H1 (cell line): ENCODE data around the gene MTCH2. TPM values are rescaled to one million over a fixed set of nuclear protein-coding genes. Genes with fewer than 3 reads are reported as not detected.

Experiments used
- CTCF ChIA-PET: fragments of 300-600 bp; sonication (Branson Sonifier 250); formaldehyde crosslinking; loops from one replicate; lab custom pipeline; 2021; ENCODE audit not compliant: partially characterized antibody; lab: Charles Lee
- POLR2A ChIA-PET: fragments of 300-600 bp; sonication (Branson Sonifier 250); formaldehyde crosslinking; loops from one replicate; lab custom pipeline; 2021; ENCODE audit warnings: inconsistent platforms; ENCODE audit not compliant: partially characterized antibody; lab: Charles Lee
- DNase-seq, 2 experiments: peaks; one replicate each; pipeline versions ENCODE4 v3.0.0 to v3.0.0-alpha.2; 2010 to 2022; ENCODE audit warnings: low spot score in 2 of 2, low read depth in 1 of 2, mixed read lengths in 1 of 2
- FAIRE-seq: peaks from 2 replicates; lab custom pipeline; 2011; peaks lifted over from hg19 to GRCh38; lab: Jason Lieb, UNC
- H2AFZ ChIP-seq: 2 replicates; pipeline ENCODE4 v1.8.1; 2012; ENCODE audit warnings: low read length, inconsistent platforms
- H2AK5ac ChIP-seq: 2 replicates; pipeline ENCODE4 v1.6.1; 2013; ENCODE audit warnings: low read depth, low read length
- H2BK120ac ChIP-seq: replicated peaks from 2 replicates; pipeline ENCODE3; 2013; ENCODE audit warnings: low read depth, low read length, inconsistent platforms
- H2BK12ac ChIP-seq: 2 replicates; pipeline ENCODE4 v1.6.1; 2013; ENCODE audit warnings: low read depth, low read length
- H2BK15ac ChIP-seq: 2 replicates; pipeline ENCODE4 v1.6.1; 2013; ENCODE audit warnings: low read length
- H2BK20ac ChIP-seq: 2 replicates; pipeline ENCODE4 v1.6.1; 2013; ENCODE audit warnings: low read length
- H2BK5ac ChIP-seq: 2 replicates; pipeline ENCODE4 v1.6.1; 2013; ENCODE audit warnings: low read depth, low read length
- H3K14ac ChIP-seq: 2 replicates; pipeline ENCODE4 v1.6.1; 2013; ENCODE audit warnings: inconsistent platforms; ENCODE audit not compliant: insufficient read length
- H3K18ac ChIP-seq: 2 replicates; pipeline ENCODE4 v1.6.1; 2013; ENCODE audit warnings: low read length; ENCODE audit errors: extremely low read depth
- H3K23ac ChIP-seq: 2 replicates; pipeline ENCODE4 v1.6.1; 2013; ENCODE audit warnings: inconsistent platforms; ENCODE audit not compliant: insufficient read length
- H3K23me2 ChIP-seq: 2 replicates; pipeline ENCODE4 v1.6.1; 2013; ENCODE audit warnings: low read depth, low read length
- H3K27ac ChIP-seq: 2 replicates; pipeline ENCODE4 v1.6.1; 2011; ENCODE audit warnings: low read depth, low read length, inconsistent platforms
- H3K27me3 ChIP-seq, 4 experiments: replicated peaks in 1 of 4; 1 replicate in 1 of 4; 2 replicates in 3 of 4; pipeline versions ENCODE4 v1.6.1 to v1.8.1; 2011 to 2013; ENCODE audit warnings: low read length in 3 of 4, mild to moderate bottlenecking in 3 of 4, inconsistent platforms in 2 of 4, mixed read lengths in 2 of 4, moderate library complexity in 1 of 4; ENCODE audit not compliant: control insufficient read depth in 3 of 4, insufficient read depth in 3 of 4; ENCODE audit errors: extremely low read depth in 1 of 4
- H3K36me3 ChIP-seq, 4 experiments: 2 replicates each; pipeline versions ENCODE4 v1.6.1 to v1.8.1; 2011 to 2013; ENCODE audit warnings: mild to moderate bottlenecking in 4 of 4, low read length in 3 of 4, moderate library complexity in 2 of 4, control low read depth in 1 of 4, inconsistent platforms in 1 of 4; ENCODE audit not compliant: insufficient read depth in 4 of 4, control insufficient read depth in 2 of 4
- H3K4ac ChIP-seq: replicated peaks from 2 replicates; pipeline ENCODE3; 2013; ENCODE audit warnings: low read length, low read depth, mixed read lengths, inconsistent platforms; ENCODE audit not compliant: insufficient read length
- H3K4me1 ChIP-seq, 4 experiments: replicated peaks in 1 of 4; 1 replicate in 1 of 4; 2 replicates in 3 of 4; pipeline versions ENCODE4 v1.6.1 to v1.8.1; 2011 to 2013; ENCODE audit warnings: low read length in 3 of 4, inconsistent platforms in 2 of 4, mixed read lengths in 1 of 4; ENCODE audit not compliant: insufficient read depth in 4 of 4, control insufficient read depth in 3 of 4
- H3K4me2 ChIP-seq, 2 experiments: 2 replicates each; pipeline versions ENCODE4 v1.6.1 to v1.8.1; 2011 to 2013; ENCODE audit warnings: low read depth in 2 of 2, low read length in 2 of 2, control low read depth in 1 of 2, inconsistent platforms in 1 of 2, mild to moderate bottlenecking in 1 of 2; ENCODE audit not compliant: insufficient read depth in 1 of 2
- H3K4me3 ChIP-seq, 4 experiments: fragments of 200-600, 300-600 bp in 1 of 4; sonication (generic), shearing (Covaris generic), sonication (Bioruptor Twin) in 1 of 4; 2 replicates each; pipeline versions ENCODE4 v1.5.1 to v1.8.1; 2011 to 2016; ENCODE audit warnings: low read length in 4 of 4, low read depth in 3 of 4, control low read depth in 2 of 4, inconsistent platforms in 2 of 4, mild to moderate bottlenecking in 2 of 4, mixed read lengths in 1 of 4, moderate library complexity in 1 of 4; ENCODE audit not compliant: insufficient read depth in 2 of 4; ENCODE audit errors: extremely low read depth in 1 of 4
- H3K56ac ChIP-seq: replicated peaks from 2 replicates; pipeline ENCODE3; 2013; ENCODE audit warnings: low read depth, mild to moderate bottlenecking, mixed read lengths, low read length, inconsistent platforms; ENCODE audit not compliant: insufficient read length
- H3K79me1 ChIP-seq: 2 replicates; pipeline ENCODE4 v1.6.1; 2013; ENCODE audit warnings: low read depth, low read length, control low read depth
- H3K79me2 ChIP-seq, 2 experiments: 2 replicates each; pipeline versions ENCODE4 v1.6.1 to v1.8.1; 2012 to 2013; ENCODE audit warnings: low read length in 2 of 2, mild to moderate bottlenecking in 2 of 2, inconsistent platforms in 1 of 2; ENCODE audit not compliant: insufficient read depth in 2 of 2, control insufficient read depth in 1 of 2
- H3K9ac ChIP-seq, 4 experiments: replicated peaks in 1 of 4; 1 replicate in 1 of 4; 2 replicates in 3 of 4; pipeline versions ENCODE4 v1.6.1 to v1.8.1; 2011 to 2013; ENCODE audit warnings: low read depth in 3 of 4, low read length in 3 of 4, control low read depth in 2 of 4, mild to moderate bottlenecking in 2 of 4, moderate library complexity in 2 of 4, inconsistent platforms in 1 of 4; ENCODE audit errors: extremely low read depth in 1 of 4
- H3K9me3 ChIP-seq, 2 experiments: 2 replicates each; pipeline versions ENCODE4 v1.6.1 to v1.8.1; 2012 to 2013; ENCODE audit warnings: mild to moderate bottlenecking in 2 of 2, moderate library complexity in 2 of 2, control low read depth in 1 of 2, inconsistent platforms in 1 of 2, low read depth in 1 of 2, low read length in 1 of 2, mixed read lengths in 1 of 2; ENCODE audit not compliant: insufficient read depth in 2 of 2
- H4K20me1 ChIP-seq, 2 experiments: replicated peaks in 1 of 2; 2 replicates each; pipeline versions ENCODE3 to v1.8.1; 2011 to 2013; ENCODE audit warnings: inconsistent platforms in 2 of 2, low read length in 2 of 2, mild to moderate bottlenecking in 1 of 2; ENCODE audit not compliant: insufficient read depth in 2 of 2, control insufficient read depth in 1 of 2
- H4K5ac ChIP-seq: 2 replicates; pipeline ENCODE4 v1.6.1; 2013; ENCODE audit warnings: low read length, low read depth, mixed read lengths, inconsistent platforms; ENCODE audit not compliant: insufficient read length
- H4K8ac ChIP-seq: 2 replicates; pipeline ENCODE4 v1.8.0; 2013; ENCODE audit warnings: mild to moderate bottlenecking, moderate library complexity, low read length, inconsistent platforms; ENCODE audit not compliant: insufficient read depth; ENCODE audit errors: extremely low read depth
- H4K91ac ChIP-seq: replicated peaks from 2 replicates; pipeline ENCODE3; 2013; ENCODE audit warnings: low read length, mixed read lengths, inconsistent platforms; ENCODE audit not compliant: insufficient read length
- KDM4A ChIP-seq: IDR thresholded peaks from one replicate; pipeline ENCODE4 v1.7.1; 2012; ENCODE audit warnings: low read depth, mild to moderate bottlenecking, moderate library complexity, low read length, inconsistent platforms; ENCODE audit not compliant: severe bottlenecking
- SP4 ChIP-seq: IDR thresholded peaks from 2 replicates; pipeline ENCODE4 v1.6.1; 2012; ENCODE audit warnings: low read length, inconsistent platforms
- WGBS, 2 experiments: shearing (Covaris generic) in 1 of 2; methylation state at CpG; one replicate each; pipeline versions ENCODE4 v1.1.6 to v1.1.7; 2013 to 2015; ENCODE audit warnings: low lambda C conversion rate in 2 of 2, mixed read lengths in 2 of 2, inconsistent platforms in 1 of 2, low coverage in 1 of 2, missing lambda C conversion rate in 1 of 2; ENCODE audit not compliant: insufficient replicate concordance in 2 of 2, insufficient coverage in 1 of 2, insufficient read length in 1 of 2; ENCODE audit errors: extremely low coverage in 1 of 2, missing lambda C conversion rate in 1 of 2; 5-methylcytosine and 5-hydroxymethylcytosine counted together
- polyA plus RNA-seq, 7 experiments: library from polyadenylated mRNA; depleted of rRNA in 3 of 7; stranded (reverse) in 5 of 7; unstranded in 2 of 7; fragments of >200 nt in 5 of 7; fragments of 200-250 nt in 2 of 7; gene quantifications; 1 replicate in 5 of 7; 2 replicates in 1 of 7; 4 replicates in 1 of 7; pipeline versions ENCODE4 v1.2.1 to v1.2.3, GENCODE V29; 2011 to 2013; ENCODE audit warnings: missing spikeins in 2 of 7, mixed read lengths in 2 of 7
- total RNA-seq: library from RNA; stranded (reverse); fragmentation: NEBNext Ultra II Directional; extraction: Animal tissue kit (Norgen Biotek cat#: 25700); gene quantifications from 2 replicates; pipeline ENCODE4 v1.2.1, GENCODE V29; 2021

MTCH2 gene
- total and polyA plus RNA-seq, 2 of the 8 experiments (the other 6 are each of a cell fraction or from before 2014, with no cell fraction given) = 157 to 171 TPM

DNA sequence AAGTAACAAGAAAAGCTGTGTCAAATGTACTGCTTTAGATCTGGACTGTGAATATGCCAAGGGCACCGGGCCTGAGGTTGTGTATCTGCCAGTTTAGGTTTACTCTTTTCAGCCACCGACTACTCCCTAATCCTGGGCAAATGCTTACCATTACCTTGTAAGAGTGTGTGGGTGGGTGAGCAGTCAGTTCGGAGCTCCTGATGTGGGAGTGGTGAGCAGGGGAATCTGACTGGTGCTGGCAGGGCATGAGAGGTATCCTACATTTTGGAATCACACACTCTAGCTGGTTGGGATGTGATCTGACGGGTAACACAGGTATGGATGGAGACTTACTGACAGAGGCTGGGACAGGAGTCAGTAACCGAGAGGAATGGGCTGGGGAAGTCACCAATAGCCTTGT is 58.5 kb downstream of the MTCH2 start:
- CTCF ChIA-PET = interaction anchor here (1.3 kb wide), 1 partner anchor 33 kb away, joined by 4 read pairs; no protein-coding TSS in a partner anchor
- no peak overlapping the region for H3K27ac ChIP-seq

More for the DNA sequence above, 58.5 kb downstream of the MTCH2 start:
- 93% methylated on average over 5 of the region's 5 CpGs; no CpG with 5 or more reads in 1 of the 2 experiments for WGBS, 2 experiments
- POLR2A ChIA-PET = interaction anchor here (0.5 to 3.3 kb wide), 7 partner anchors 9 to 93 kb away, joined by 3 to 25 read pairs (median 3); no protein-coding TSS in a partner anchor
- Histone ChIP-seq H2BK20ac (no peak overlapping the region), H2BK15ac (no peak overlapping the region), H3K23ac (no peak overlapping the region), H2AK5ac (no peak overlapping the region), H4K8ac (no peak overlapping the region), H4K20me1 (peaks cover 2 to 3% of the 10 kb centered on the region in 2 experiments), H3K18ac (no peak overlapping the region), H2BK12ac (no peak overlapping the region), H3K23me2 (peaks cover 4% of the 10 kb centered on the region; the same call in 1 of the 2 replicates), H2BK120ac (no peak overlapping the region), H3K9me3 (no peaks in the 10 kb centered on the region), H3K4ac (no peak overlapping the region), H3K56ac (no peak overlapping the region), H3K14ac (no peak overlapping the region), H3K4me2 (no peak overlapping the region), H4K91ac (no peak overlapping the region), H3K27me3 (no peaks in the 10 kb centered on the region), H3K4me1 (no peaks in the 10 kb centered on the region; a peak in 1 of 7 replicates), H2AFZ (no peak overlapping the region), H3K9ac (no peak overlapping the region), H3K36me3 (peaks cover 23 to 36% (median 35%) of the 10 kb centered on the region in 4 experiments), H3K79me2 (peaks cover 0 to 18% of the 10 kb centered on the region in 2 experiments; a peak in 3 of 4 replicates), H3K79me1 (no peaks in the 10 kb centered on the region; the same call in 1 of the 2 replicates), H2BK5ac (no peak overlapping the region; the same call in 1 of the 2 replicates), H4K5ac (no peak overlapping the region), H3K4me3 (no peak overlapping the region)
- DNase-seq (no peak), FAIRE-seq (no peak)
- TF ChIP-seq KDM4A (no peak), SP4 (no peak)
